Measurements from ENCODE around the gene MUC5B. TPM values are rescaled to one million over a fixed set of nuclear protein-coding genes. Genes with fewer than 3 reads are reported as not detected.

MUC5B gene
- total RNA-seq, 1 donor from 2014 or later: not detected

GRCh38 chr11:1258401-1259075 lies 35.7 kb downstream of the MUC5B start:
- TF ChIP-seq CTCF (IDR thresholded peaks at IDR 0.05): no peak
- H3K36me3 Mint-ChIP-seq (ENCODE audit: low read depth): peaks cover 1% of the 10 kb centered on the region
- no peak overlapping the region for H3K4me3 Mint-ChIP-seq (ENCODE audit: unreplicated experiment)
- no peak for DNase-seq (ENCODE audit: low spot score)
- peaks cover 1% of the 10 kb centered on the region for H3K27me3 Mint-ChIP-seq (ENCODE audit: low read depth)
- no peaks in the 10 kb centered on the region for H3K9me3 Mint-ChIP-seq (ENCODE audit: low read depth)
- H3K4me1 Mint-ChIP-seq (ENCODE audit: low read depth): peaks cover 8% of the 10 kb centered on the region
- no peak overlapping the region for H3K27ac Mint-ChIP-seq (ENCODE audit: unreplicated experiment)

DNA sequence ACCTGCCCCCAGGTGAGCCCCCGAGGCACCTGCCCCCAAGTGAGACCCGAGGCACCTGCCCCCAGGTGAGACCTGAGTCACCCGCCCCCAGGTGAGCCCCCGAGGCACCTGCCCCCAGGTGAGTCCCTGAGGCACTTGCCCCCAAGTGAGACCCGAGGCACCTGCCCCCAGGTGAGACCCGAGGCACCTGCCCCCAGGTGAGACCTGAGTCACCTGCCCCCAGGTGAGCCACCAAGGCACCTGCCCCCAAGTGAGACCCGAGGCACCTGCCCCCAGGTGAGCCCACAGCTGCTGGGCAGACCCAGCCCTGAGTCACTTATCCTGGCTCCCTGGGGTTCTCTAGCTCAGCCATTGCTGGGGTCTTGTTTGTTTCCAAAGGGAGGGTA lies 36.2 kb downstream of the MUC5B start:
- H3K36me3 Mint-ChIP-seq (ENCODE audit: low read depth): no peaks in the 10 kb centered on the region
- no peak for DNase-seq (ENCODE audit: low spot score)
- no peaks in the 10 kb centered on the region for H3K27me3 Mint-ChIP-seq (ENCODE audit: low read depth)
- TF ChIP-seq CTCF (IDR thresholded peaks at IDR 0.05): no peak
- H3K4me1 Mint-ChIP-seq (ENCODE audit: low read depth): peaks cover 8% of the 10 kb centered on the region
- H3K4me3 Mint-ChIP-seq (ENCODE audit: unreplicated experiment): no peak overlapping the region
- H3K27ac Mint-ChIP-seq (ENCODE audit: unreplicated experiment): no peak overlapping the region
- H3K9me3 Mint-ChIP-seq (ENCODE audit: low read depth): no peaks in the 10 kb centered on the region

DNA sequence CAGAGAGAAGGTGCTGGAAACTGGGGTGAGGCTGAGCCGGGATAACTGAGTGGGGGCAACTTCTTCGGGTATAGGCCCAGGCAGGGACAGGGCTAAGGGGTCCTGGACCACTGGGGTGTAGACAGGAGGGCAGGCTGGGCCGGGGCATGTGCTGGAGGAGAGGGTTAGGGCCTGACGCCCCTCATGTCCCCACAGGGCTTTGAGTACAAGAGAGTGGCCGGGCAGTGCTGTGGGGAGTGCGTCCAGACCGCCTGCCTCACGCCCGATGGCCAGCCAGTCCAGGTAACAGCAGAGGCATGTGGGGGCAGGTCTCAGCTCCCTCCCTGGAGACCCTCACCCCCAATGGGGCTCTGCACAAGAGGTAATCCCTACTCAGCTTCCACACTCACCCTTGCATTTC lies 36.7 kb downstream of the MUC5B start:
- peaks cover 13% of the 10 kb centered on the region for H3K4me1 Mint-ChIP-seq (ENCODE audit: low read depth)
- TF ChIP-seq CTCF (IDR thresholded peaks at IDR 0.05): no peak
- no peak overlapping the region for H3K27ac Mint-ChIP-seq (ENCODE audit: unreplicated experiment)
- DNase-seq (ENCODE audit: low spot score): no peak
- H3K4me3 Mint-ChIP-seq (ENCODE audit: unreplicated experiment): no peak overlapping the region
- H3K36me3 Mint-ChIP-seq (ENCODE audit: low read depth): peaks cover 1% of the 10 kb centered on the region
- no peaks in the 10 kb centered on the region for H3K27me3 Mint-ChIP-seq (ENCODE audit: low read depth)
- H3K9me3 Mint-ChIP-seq (ENCODE audit: low read depth): peaks cover 2% of the 10 kb centered on the region

- Mint-ChIP-seq H3K27ac (ENCODE audit: unreplicated experiment) (no peak overlapping the region), H3K9me3 (ENCODE audit: low read depth) (peaks cover 4% of the 10 kb centered on the region), H3K4me1 (ENCODE audit: low read depth) (peaks cover 14% of the 10 kb centered on the region), H3K36me3 (ENCODE audit: low read depth) (peaks cover 3% of the 10 kb centered on the region), H3K27me3 (ENCODE audit: low read depth) (no peaks in the 10 kb centered on the region), H3K4me3 (ENCODE audit: unreplicated experiment) (no peak overlapping the region)
- no peak for TF ChIP-seq CTCF (IDR thresholded peaks at IDR 0.05)
- DNase-seq (ENCODE audit: low spot score): no peak
Measured at GRCh38 chr11:1260023-1260501, 37.2 kb downstream of the MUC5B start.

- peaks cover 14% of the 10 kb centered on the region for H3K4me1 Mint-ChIP-seq (ENCODE audit: low read depth)
- H3K27ac Mint-ChIP-seq (ENCODE audit: unreplicated experiment): no peak overlapping the region
- DNase-seq (ENCODE audit: low spot score): no peak
- H3K4me3 Mint-ChIP-seq (ENCODE audit: unreplicated experiment): no peak overlapping the region
- H3K9me3 Mint-ChIP-seq (ENCODE audit: low read depth): peaks cover 4% of the 10 kb centered on the region
- TF ChIP-seq CTCF (IDR thresholded peaks at IDR 0.05): no peak
- peaks cover 3% of the 10 kb centered on the region for H3K36me3 Mint-ChIP-seq (ENCODE audit: low read depth)
- no peaks in the 10 kb centered on the region for H3K27me3 Mint-ChIP-seq (ENCODE audit: low read depth)
Measured at GRCh38 chr11:1260620-1261019, 37.8 kb downstream of the MUC5B start.

Data from chondrocyte (in vitro differentiated cells).